Sigmoid colon (tissue), 4 donors: ENCODE results near the gene RNF151.

Source experiments
- CTCF ChIP-seq, 4 experiments: fragments of 450-650 bp in 3 of 4; fragments of 200-600 bp in 1 of 4; IDR thresholded peaks; one replicate each; pipeline ENCODE4 v1.5.1; 2016 to 2019; ENCODE audit warnings: antibody characterized with exemption in 4 of 4, mild to moderate bottlenecking in 3 of 4, moderate library complexity in 2 of 4
- EP300 ChIP-seq, 4 donors: sonication (generic); formaldehyde crosslinking; IDR thresholded peaks; one replicate each; pipeline ENCODE4 v1.6.1; 2017; ENCODE audit warnings: antibody characterized with exemption in 4 of 4
- POLR2A ChIP-seq, 2 donors: fragments of 450-650 bp; IDR thresholded peaks; one replicate each; pipeline ENCODE4 v1.6.1; 2016; ENCODE audit warnings: antibody characterized with exemption in 2 of 2, mild to moderate bottlenecking in 2 of 2, moderate library complexity in 2 of 2
- POLR2AphosphoS5 ChIP-seq, 4 donors: sonication (generic); formaldehyde crosslinking; IDR thresholded peaks; one replicate each; pipeline ENCODE4 v1.6.1; 2017; ENCODE audit warnings: antibody characterized with exemption in 4 of 4

- TF ChIP-seq POLR2A (IDR thresholded peaks at IDR 0.05) (peak in 1 of 2 donors; percentile 51), CTCF (IDR thresholded peaks at IDR 0.05) (no peak), EP300 (IDR thresholded peaks at IDR 0.05) (no peak), POLR2AphosphoS5 (IDR thresholded peaks at IDR 0.05) (peak in 1 of 4 donors; percentile 38)
These were observed 12.8 kb downstream of the RNF151 start for GRCh38 chr16:1979271-1980029.
